GM12872 (cell line): ENCODE results near the gene MRPL33.

Experiments
- TF ChIP-seq, protein P1 (sequence below): IDR thresholded peaks from 3 replicates; pipeline ENCODE4 v1.5.1; 2011; ENCODE audit warnings: low read depth, mild to moderate bottlenecking, low read length, moderate library complexity; ENCODE audit not compliant: insufficient read depth

The MRPL33 gene

DNA sequence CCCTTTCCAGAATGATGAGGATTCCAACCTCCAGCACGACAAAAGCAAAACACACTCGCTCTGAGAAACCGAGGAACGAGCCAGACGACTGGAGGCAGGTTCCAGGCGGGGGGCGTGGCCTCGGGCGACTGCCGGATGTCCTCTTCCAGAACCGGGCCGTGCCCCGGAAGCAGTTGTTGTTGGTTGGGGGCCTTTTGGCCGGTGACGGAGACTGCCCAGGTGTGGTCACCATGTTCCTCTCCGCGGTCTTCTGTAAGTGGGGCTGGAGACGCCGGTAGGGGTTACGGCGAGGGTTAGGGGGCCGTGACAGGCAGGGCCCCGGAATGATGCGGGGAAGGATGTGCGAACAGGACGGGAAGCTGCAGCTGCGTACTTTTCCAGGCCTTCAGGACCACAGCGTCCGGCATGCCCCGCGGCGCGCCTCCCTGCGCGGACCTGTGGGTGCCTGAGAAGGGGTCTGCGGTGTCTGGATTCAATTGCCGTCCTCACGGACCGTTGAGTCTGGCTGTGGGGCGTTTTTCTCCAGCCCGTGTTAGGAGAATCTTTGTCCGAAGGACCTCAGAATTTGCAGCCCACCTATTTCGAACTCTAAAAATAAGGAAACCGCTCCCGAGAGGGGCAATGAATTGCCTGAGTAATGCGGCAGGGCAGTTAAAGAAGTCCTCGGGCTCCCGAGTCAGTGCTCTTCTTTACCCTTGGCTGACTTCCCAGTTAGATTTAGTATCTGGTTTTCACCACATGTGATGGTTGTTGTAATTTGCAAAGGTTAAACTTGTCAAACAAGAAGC, at the start of gene MRPL33:
Gene MRPL33, plus strand, starts transcription at position 172 of the 788 bp plus-strand sequence. Its CDS starts 59 bp downstream, at position 231.
- TF ChIP-seq, protein P1, sequence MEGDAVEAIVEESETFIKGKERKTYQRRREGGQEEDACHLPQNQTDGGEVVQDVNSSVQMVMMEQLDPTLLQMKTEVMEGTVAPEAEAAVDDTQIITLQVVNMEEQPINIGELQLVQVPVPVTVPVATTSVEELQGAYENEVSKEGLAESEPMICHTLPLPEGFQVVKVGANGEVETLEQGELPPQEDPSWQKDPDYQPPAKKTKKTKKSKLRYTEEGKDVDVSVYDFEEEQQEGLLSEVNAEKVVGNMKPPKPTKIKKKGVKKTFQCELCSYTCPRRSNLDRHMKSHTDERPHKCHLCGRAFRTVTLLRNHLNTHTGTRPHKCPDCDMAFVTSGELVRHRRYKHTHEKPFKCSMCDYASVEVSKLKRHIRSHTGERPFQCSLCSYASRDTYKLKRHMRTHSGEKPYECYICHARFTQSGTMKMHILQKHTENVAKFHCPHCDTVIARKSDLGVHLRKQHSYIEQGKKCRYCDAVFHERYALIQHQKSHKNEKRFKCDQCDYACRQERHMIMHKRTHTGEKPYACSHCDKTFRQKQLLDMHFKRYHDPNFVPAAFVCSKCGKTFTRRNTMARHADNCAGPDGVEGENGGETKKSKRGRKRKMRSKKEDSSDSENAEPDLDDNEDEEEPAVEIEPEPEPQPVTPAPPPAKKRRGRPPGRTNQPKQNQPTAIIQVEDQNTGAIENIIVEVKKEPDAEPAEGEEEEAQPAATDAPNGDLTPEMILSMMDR: no peak

DNA sequence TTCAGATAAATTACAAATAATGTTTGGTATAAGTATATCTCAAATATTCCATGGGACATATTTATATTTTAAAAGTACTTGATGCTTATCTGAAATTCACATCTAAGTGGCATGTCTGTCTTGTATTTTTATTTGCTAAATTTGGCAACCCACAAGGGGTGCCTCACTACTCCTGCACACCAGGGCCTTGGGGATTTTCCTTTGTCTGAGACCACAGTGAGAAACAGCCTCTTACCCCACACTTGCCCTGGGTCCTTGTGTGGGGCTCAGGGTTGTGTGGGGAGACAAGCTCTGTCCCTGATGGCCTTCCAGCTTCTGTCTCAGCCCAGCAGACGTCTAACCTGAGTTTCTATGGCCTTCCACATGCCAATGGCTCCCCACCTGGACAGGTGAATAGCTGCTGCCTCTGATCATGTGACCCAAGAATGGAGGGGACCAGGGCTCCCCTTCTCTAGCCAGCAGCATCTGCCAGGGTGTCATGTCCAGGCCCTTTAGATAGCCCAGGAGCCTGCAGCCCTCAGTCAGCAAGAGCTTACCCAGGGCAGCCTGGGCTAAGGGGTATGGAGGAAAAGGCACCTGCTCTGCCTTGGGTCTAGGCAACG, 49.5 kb upstream of the MRPL33 start:
- TF ChIP-seq, protein P1: no peak

DNA sequence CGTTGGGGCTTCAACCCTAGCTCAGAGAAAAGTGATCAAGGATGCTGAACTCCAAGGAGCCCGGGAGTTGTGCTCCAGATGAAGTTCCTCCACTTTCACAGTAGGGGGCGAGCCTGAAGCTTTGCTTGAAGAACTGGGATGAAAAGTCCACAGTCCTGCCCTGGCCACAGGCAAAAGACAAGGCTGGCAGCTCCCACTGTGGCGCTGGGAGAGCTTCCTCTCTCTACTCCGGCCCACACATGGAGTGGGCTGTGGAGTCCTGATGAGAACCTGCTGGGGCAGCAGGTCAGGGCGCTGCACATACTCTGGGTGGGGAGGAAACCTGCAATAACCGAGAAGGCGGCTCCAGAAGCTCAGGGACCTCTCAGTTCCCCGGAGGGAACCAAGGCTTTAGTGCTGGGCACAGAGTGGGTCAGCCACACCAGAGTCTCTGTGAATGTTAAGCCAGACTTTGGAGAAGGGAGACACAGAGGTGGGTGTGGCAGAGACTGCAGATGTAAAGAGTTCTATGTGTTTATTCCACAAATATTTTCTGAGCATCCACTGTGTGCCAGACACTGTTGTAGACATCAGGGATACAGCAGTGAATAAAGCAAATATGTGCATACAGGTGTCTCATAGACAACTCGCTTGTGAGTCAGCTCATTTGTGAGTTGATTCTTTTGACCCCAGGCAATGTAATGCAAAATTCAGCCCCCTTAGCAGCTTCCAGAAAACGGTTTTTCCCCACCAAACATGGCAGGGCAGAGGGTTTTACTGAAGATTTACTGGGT, 48.0 kb upstream of the MRPL33 start:
- TF ChIP-seq, protein P1: peak; percentile 86

DNA sequence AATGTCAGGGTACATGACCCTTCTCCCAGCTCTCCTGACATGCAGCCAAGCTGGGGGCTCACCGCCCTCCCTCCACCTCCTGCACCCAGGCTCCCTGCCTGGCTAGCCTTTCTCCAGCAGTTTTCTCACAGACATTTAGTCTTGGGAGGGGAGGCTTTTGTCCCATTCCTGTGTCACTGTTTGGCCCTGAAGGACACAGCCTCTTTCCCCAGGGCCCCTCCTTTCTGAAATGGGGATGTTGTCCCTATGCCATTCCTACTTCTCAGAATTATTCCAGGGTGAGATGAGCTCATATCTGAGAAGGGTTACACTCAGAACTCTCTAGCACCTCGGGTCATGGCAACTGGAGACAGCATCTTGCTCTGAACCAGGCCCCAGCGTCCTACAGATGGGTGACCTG, 47.3 kb upstream of the MRPL33 start:
- TF ChIP-seq, protein P1: no peak

DNA sequence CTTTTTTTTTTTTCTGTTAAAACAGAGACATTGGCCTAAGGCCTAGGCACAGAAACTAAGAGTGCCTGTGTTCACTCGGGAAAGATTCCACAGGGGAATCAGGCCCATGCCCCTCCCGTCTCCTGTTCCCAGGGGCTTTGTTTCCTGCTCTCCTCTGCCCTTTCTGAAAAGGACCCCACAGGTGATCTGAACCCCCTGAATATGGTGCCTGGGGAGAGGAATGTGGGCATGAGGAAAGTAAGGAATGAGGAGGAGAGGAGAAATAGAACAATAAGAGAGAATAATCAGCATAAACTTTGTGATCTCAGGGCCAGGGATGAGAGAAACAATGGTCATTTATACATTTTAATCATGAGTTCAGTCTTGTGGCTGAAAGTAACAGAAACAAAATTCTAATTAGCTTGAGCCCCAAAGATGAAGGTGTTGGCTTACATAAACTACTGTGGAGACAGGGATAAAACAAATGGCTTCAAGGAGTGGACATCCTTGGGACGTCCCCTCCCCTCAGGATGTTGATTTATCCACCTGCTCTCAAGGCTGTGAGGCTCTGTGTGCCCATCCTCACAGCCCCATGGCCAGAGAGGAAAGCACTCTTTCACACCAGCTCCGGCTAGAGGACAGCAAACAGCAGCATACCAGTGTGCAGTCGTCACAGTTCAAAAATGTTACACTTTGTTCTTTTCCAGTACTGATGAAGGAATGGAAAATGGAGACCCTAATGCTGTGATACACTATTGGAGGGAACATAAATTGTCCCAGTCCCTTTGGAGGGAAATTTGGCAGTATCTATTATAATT, 46.4 kb upstream of the MRPL33 start:
- TF ChIP-seq, protein P1: no peak

DNA sequence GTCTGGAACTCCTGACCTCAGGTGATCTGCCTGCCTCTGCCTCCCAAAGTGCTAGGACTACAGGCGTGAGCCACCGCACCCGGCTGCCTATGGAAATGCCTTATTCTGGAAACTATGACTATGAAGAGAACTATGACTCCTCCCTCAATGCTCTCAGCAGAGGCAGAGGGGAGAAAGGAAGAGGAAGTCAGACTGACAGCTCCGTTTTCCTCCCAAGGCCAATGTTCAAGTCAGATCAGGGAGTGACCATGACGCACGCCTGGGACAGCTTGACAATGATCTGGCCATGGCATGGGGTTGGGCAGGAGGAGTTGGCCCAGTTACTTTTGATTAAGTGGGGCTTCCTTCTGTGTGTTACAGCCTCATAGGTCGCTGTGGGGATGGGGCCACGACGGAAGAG, 44.3 kb upstream of the MRPL33 start:
- TF ChIP-seq, protein P1: no peak
